GM12878 (cell line): ENCODE data around the gene PPIL6. TPM values are rescaled to one million over a fixed set of nuclear protein-coding genes. Genes with fewer than 3 reads are reported as not detected.
A peak's percentile ranks its signal among the peaks of the same experiment; 100 is the strongest.

ENCODE experiments used
- ATAC-seq: fragments of 200-7000 bp; cut with Tn5 transposase; 3 replicates; pipeline ENCODE4 v1.9.1; 2020; ENCODE audit warnings: mild to moderate bottlenecking, moderate library complexity
- Bru-seq: library from RNA; stranded (reverse); fragments of 400-500 nt; gene quantifications from one replicate; lab custom pipeline; 2021; lab: Mats Ljungman, UMichigan
- BruChase-seq, 2 experiments: library from RNA; stranded (reverse); fragments of 400-500 nt; gene quantifications; one replicate each; lab custom pipeline; 2021; lab: Mats Ljungman, UMichigan
- BruUV-seq: library from RNA; stranded (reverse); fragments of 400-500 nt; replicated peaks from 2 replicates; lab custom pipeline; 2021; lab: Mats Ljungman, UMichigan
- CTCF ChIA-PET: fragments of 300-600 bp; sonication (Branson Sonifier 250); formaldehyde crosslinking; extraction: SDS; loops from one replicate; lab custom pipeline; 2021; ENCODE audit warnings: inconsistent platforms; lab: Yijun Ruan, JAX
- POLR2A ChIA-PET: fragments of 350-600 bp; formaldehyde crosslinking; extraction: SDS; loops from one replicate; lab custom pipeline; 2021; ENCODE audit warnings: inconsistent platforms; lab: Charles Lee
- RAD21 ChIA-PET: fragments of 300-600 bp; sonication (Branson Sonifier 250); formaldehyde crosslinking; loops from one replicate; lab custom pipeline; 2023; ENCODE audit warnings: antibody characterized with exemption; ENCODE audit not compliant: unreplicated experiment; lab: Charles Lee
- SMC1A ChIA-PET: fragments of 300-600 bp; sonication (Branson Sonifier 250); formaldehyde crosslinking; loops from one replicate; lab custom pipeline; 2023; ENCODE audit not compliant: unreplicated experiment, uncharacterized antibody; lab: Charles Lee
- DNase-seq: peaks from one replicate; pipeline ENCODE4 v3.0.0-alpha.2; 2011; ENCODE audit warnings: low read depth, low spot score
- FAIRE-seq: peaks from 3 replicates; lab custom pipeline; 2011; peaks lifted over from hg19 to GRCh38; lab: Jason Lieb, UNC
- H2AFZ ChIP-seq: 2 replicates; pipeline ENCODE4 v1.6.0; 2011; ENCODE audit warnings: low read depth, low read length, control low read depth; ENCODE audit not compliant: control insufficient read depth
- H3K27ac ChIP-seq: 2 replicates; pipeline ENCODE4 v1.5.1; 2011; ENCODE audit warnings: control low read depth; ENCODE audit not compliant: control insufficient read depth, insufficient read depth
- H3K27me3 ChIP-seq, 2 experiments: replicated peaks in 1 of 2; 2 replicates each; pipeline versions ENCODE4 v1.6.0 to v1.6.1; 2011; ENCODE audit warnings: low read length in 1 of 2; ENCODE audit not compliant: control insufficient read depth in 2 of 2, insufficient read depth in 2 of 2
- H3K36me3 ChIP-seq, 2 experiments: 2 replicates each; pipeline ENCODE4 v1.5.1; 2011; ENCODE audit warnings: low read length in 1 of 2; ENCODE audit not compliant: control insufficient read depth in 2 of 2, insufficient read depth in 2 of 2
- H3K4me1 ChIP-seq: 2 replicates; pipeline ENCODE4 v1.6.1; 2011; ENCODE audit warnings: mild to moderate bottlenecking, low read length, moderate library complexity, mixed read lengths; ENCODE audit not compliant: control insufficient read depth, insufficient read depth
- H3K4me2 ChIP-seq: 2 replicates; pipeline ENCODE4 v1.6.0; 2011; ENCODE audit warnings: control low read depth; ENCODE audit not compliant: control insufficient read depth, insufficient read depth
- H3K4me3 ChIP-seq: fragments of 200-600 bp; sonication (generic); 2 replicates; pipeline ENCODE4 v1.5.1; 2016
- H3K79me2 ChIP-seq: 2 replicates; pipeline ENCODE4 v1.6.0; 2011; ENCODE audit warnings: low read length; ENCODE audit not compliant: control insufficient read depth, insufficient read depth
- H3K9ac ChIP-seq: 2 replicates; pipeline ENCODE4 v1.8.0; 2011; ENCODE audit warnings: low read length, control low read depth, mixed read lengths; ENCODE audit not compliant: control insufficient read depth, insufficient read depth
- H3K9me3 ChIP-seq: replicated peaks from 3 replicates; pipeline ENCODE4 v1.5.1; 2011; ENCODE audit warnings: mild to moderate bottlenecking, low read length; ENCODE audit not compliant: control insufficient read depth, insufficient read depth
- H4K20me1 ChIP-seq: 2 replicates; pipeline ENCODE4 v1.6.0; 2011; ENCODE audit not compliant: control insufficient read depth, insufficient read depth
- CBFB ChIP-seq: IDR thresholded peaks from 2 replicates; pipeline ENCODE4 v1.6.1; 2016; ENCODE audit warnings: antibody characterized with exemption, low read depth
- CHD4 ChIP-seq: fragments of 200-600 bp; sonication (generic); IDR thresholded peaks from 2 replicates; pipeline ENCODE4 v1.6.1; 2016; ENCODE audit warnings: mild to moderate bottlenecking
- EED ChIP-seq: sonication (generic); IDR thresholded peaks from 2 replicates; pipeline ENCODE4 v1.6.1; 2016; ENCODE audit warnings: antibody characterized with exemption, low read depth
- EP300 ChIP-seq, 2 experiments: fragments of 150-350 bp in 1 of 2; IDR thresholded peaks; 2 replicates each; pipeline ENCODE4 v1.6.1; 2011 to 2012; ENCODE audit warnings: low read depth in 2 of 2, low read length in 2 of 2, borderline replicate concordance in 1 of 2, improper control_type of control experiment in 1 of 2, inconsistent platforms in 1 of 2; ENCODE audit not compliant: control insufficient read depth in 1 of 2
- GATAD2B ChIP-seq: fragments of 450-650 bp; conservative IDR thresholded peaks from 2 replicates; pipeline ENCODE4 v1.6.1; 2017; ENCODE audit warnings: low read depth, mild to moderate bottlenecking, moderate library complexity
- POU2F2 ChIP-seq: IDR thresholded peaks from 3 replicates; pipeline ENCODE4 v1.6.1; 2011; ENCODE audit warnings: low read depth, mild to moderate bottlenecking, low read length, borderline replicate concordance
- RBBP5 ChIP-seq: fragments of 200-600 bp; sonication (generic); conservative IDR thresholded peaks from 2 replicates; pipeline ENCODE4 v1.6.1; 2016
- RFX5 ChIP-seq: IDR thresholded peaks from 2 replicates; pipeline ENCODE4 v1.6.1; 2011; ENCODE audit warnings: low read depth, low read length, improper control_type of control experiment
- USF1 ChIP-seq: IDR thresholded peaks from 2 replicates; pipeline ENCODE4 v1.6.1; 2011; ENCODE audit warnings: borderline replicate concordance, low read depth, mild to moderate bottlenecking, moderate library complexity, mixed read lengths, low read length; ENCODE audit not compliant: insufficient read depth; ENCODE audit errors: extremely low read length
- WGBS: methylation state at CpG from one replicate; pipeline ENCODE4 v1.1.6; 2016; ENCODE audit warnings: low lambda C conversion rate; ENCODE audit not compliant: insufficient replicate concordance, insufficient coverage; ENCODE audit errors: missing lambda C conversion rate; 5-methylcytosine and 5-hydroxymethylcytosine counted together
- in situ Hi-C: fragments of 300-500 bp; cut with MboI; formaldehyde crosslinking; loops from 9 replicates; pipeline ENCODE4 v1.14.3; 2018; ENCODE audit warnings: mixed read lengths
- intact Hi-C: fragments of 100-400 bp; cut with micrococcal nuclease; formaldehyde crosslinking; loops from one replicate; pipeline ENCODE4 v1.14.2; 2022; ENCODE audit not compliant: unreplicated experiment
- long read RNA-seq, 2 experiments: library from polyadenylated mRNA; unstranded; transcript quantifications; one replicate each; pipeline ENCODE4 v2.0.0, GENCODE V29; 2019 to 2020
- polyA minus RNA-seq, 3 experiments: library from RNA; depleted of rRNA, polyadenylated mRNA; stranded (reverse); fragments of >200 nt; gene quantifications; 2 replicates each; pipeline ENCODE4 v1.2.3, GENCODE V29; 2011
- polyA plus RNA-seq, 11 experiments: library from polyadenylated mRNA; depleted of rRNA in 4 of 11; unstranded in 6 of 11; stranded (reverse) in 5 of 11; fragments of >200 nt; fragmentation: Nextera tagmentation in 4 of 11; fragmentation: Illumina TruSeq in 1 of 11; extraction: Ambion mirVana in 4 of 11; extraction: Trizol in 1 of 11; gene quantifications; 1 replicate in 1 of 11; 2 replicates in 10 of 11; pipeline versions ENCODE4 v1.2.1 to v1.2.3, GENCODE V29; 2011 to 2016; ENCODE audit warnings: inconsistent platforms in 2 of 11, missing spikeins in 2 of 11, low read depth in 1 of 11
- total RNA-seq, 4 experiments: library from RNA; depleted of rRNA in 3 of 4; stranded (reverse); fragments of >200 nt in 3 of 4; fragmentation: Illumina TruSeq in 1 of 4; extraction: Trizol in 1 of 4; gene quantifications; 2 replicates each; pipeline versions ENCODE4 v1.2.1 to v1.2.3, GENCODE V29; 2013 to 2021
- TF ChIP-seq, protein P1 (sequence below): IDR thresholded peaks from 2 replicates; pipeline ENCODE4 v1.6.1; 2012; ENCODE audit warnings: low read length, inconsistent platforms
- TF ChIP-seq, protein P2 (sequence below): fragments of 450-650 bp; IDR thresholded peaks from 2 replicates; pipeline ENCODE4 v1.6.1; 2017; ENCODE audit warnings: mild to moderate bottlenecking
- TF ChIP-seq, protein P3 (sequence below): fragments of 450-650 bp; IDR thresholded peaks from 2 replicates; pipeline ENCODE4 v1.6.1; 2014; ENCODE audit warnings: mild to moderate bottlenecking

PPIL6 gene
- total RNA-seq (2013; cell fraction: nucleolus; rRNA removed): 0.15 and 0.91 TPM in 2 replicates
- total RNA-seq (2014; rRNA removed) (0.11 TPM in 1 of 2 replicates, not detected in the other), total RNA-seq (2014; rRNA removed; fragmentation: Illumina TruSeq; extraction: Trizol) (not detected in 2 replicates), total RNA-seq (2021) (0.37 TPM in 1 of 2 replicates, not detected in the other), polyA plus RNA-seq (2011; rRNA removed) (not detected in 2 replicates), polyA plus RNA-seq (2014; fragmentation: Illumina TruSeq; extraction: Trizol) (0.01 TPM in 1 of 2 replicates, not detected in the other), polyA plus RNA-seq (2014; fragmentation: Nextera tagmentation; extraction: Ambion mirVana) (not detected), polyA plus RNA-seq (2014; rRNA removed) (0.12 TPM in 1 of 2 replicates, not detected in the other), polyA plus RNA-seq (2016; fragmentation: Nextera tagmentation; extraction: Ambion mirVana) (under 1 TPM; 0.17 to 0.26 TPM), polyA minus RNA-seq (2011; rRNA and poly(A)+ RNA removed) (not detected in 2 replicates), Bru-seq, nascent RNA (percentile 24 among the genes with signal in this experiment), BruChase-seq, experiment 1, labeled RNA remaining after a 6-hour chase (percentile 19 among the genes with signal in this experiment), BruChase-seq, experiment 2, labeled RNA remaining after a 2-hour chase (percentile 21 among the genes with signal in this experiment)
- not detected for polyA plus RNA-seq (2011; ENCODE audit: low read depth)
- not detected in 2 replicates for polyA plus RNA-seq (2011; cell fraction: cytosol; rRNA removed)
- polyA plus RNA-seq (2011; cell fraction: nucleus; rRNA removed): not detected in 2 replicates
- 0.09 and 0.13 TPM in 2 replicates for polyA plus RNA-seq (2012)
- polyA minus RNA-seq (2011; cell fraction: cytosol; rRNA and poly(A)+ RNA removed): not detected in 2 replicates
- 0.12 TPM in 1 of 2 replicates, not detected in the other for polyA minus RNA-seq (2011; cell fraction: nucleus; rRNA and poly(A)+ RNA removed)
- long read RNA-seq, experiment 1: 0 reads
- long read RNA-seq, experiment 2: 0 reads

GRCh38 chr6:109440331-109441068 is at the start of gene PPIL6, which contains the start of gene SMPD2:
PPIL6 (minus strand) TSS chr6:109440628; CDS start chr6:109440590, 38 bp downstream.
SMPD2 (plus strand) TSS chr6:109440724; CDS start chr6:109441122, 398 bp downstream.
- BruUV-seq: no TSS peak
- SMC1A ChIA-PET: interaction anchor here (1.1 to 4.7 kb wide), 7 partner anchors 14 to 359 kb away, joined by 3 to 34 read pairs (median 5); partner anchors contain the start of gene MICAL1
- DNase-seq: no peak
- peak; percentile 91 for ATAC-seq
- RAD21 ChIA-PET: interaction anchor here (1.0 to 4.4 kb wide), 10 partner anchors 14 to 253 kb away, joined by 3 to 34 read pairs (median 6); partner anchors contain the start of genes CD164, MICAL1 and ZBTB24
- H3K36me3 ChIP-seq: peaks cover 8 to 17% of the 10 kb centered on the region in 2 experiments
- H3K9ac ChIP-seq: peak within 1 kb of the TSS; percentile 90
- H3K27ac ChIP-seq: peak within 1 kb of the TSS; percentile 81
- H3K4me1 ChIP-seq: peaks cover 12% of the 10 kb centered on the region
- in situ Hi-C loops: no loop called here
- no peaks in the 10 kb centered on the region for H3K27me3 ChIP-seq
- FAIRE-seq: no peak
- peak within 1 kb of the TSS; percentile 87 for H3K4me3 ChIP-seq
- peaks cover 7% of the 10 kb centered on the region for H3K79me2 ChIP-seq
- WGBS: 1% methylated on average over 20 of the region's 102 CpGs
- H3K9me3 ChIP-seq: no peaks in the 10 kb centered on the region
- CTCF ChIA-PET: interaction anchor here (1.0 to 4.8 kb wide), 8 partner anchors 10 to 599 kb away, joined by 3 to 21 read pairs (median 9); partner anchors contain the start of genes CD164, MICAL1 and ZBTB24
- H3K4me2 ChIP-seq: peak within 1 kb of the TSS; percentile 97
- intact Hi-C loops: loop anchor here (1.0 kb wide), 2 partner anchors 42 to 58 kb away; partner anchors contain the start of gene CD164
- H2AFZ ChIP-seq: peak within 1 kb of the TSS; percentile 90
- POLR2A ChIA-PET: interaction anchor here (0.6 to 5.5 kb wide), 8 partner anchors 14 to 739 kb away, joined by 3 to 74 read pairs (median 6); partner anchors contain the start of genes AK9, CD164, CDC40 and FIG4
- H4K20me1 ChIP-seq: no peaks in the 10 kb centered on the region
- TF ChIP-seq EP300 (IDR thresholded peaks at IDR 0.05; ENCODE audit: borderline replicate concordance in 1 of 2, control insufficient read depth in 1 of 2, low read depth in 2 of 2, low read length in 2 of 2) (no peak), USF1 (no peak), CBFB (no peak), CHD4 (no peak), EED (no peak), POU2F2 (no peak), RFX5 (no peak), GATAD2B (peak; percentile 87), RBBP5 (no peak)
- TF ChIP-seq, protein P1, sequence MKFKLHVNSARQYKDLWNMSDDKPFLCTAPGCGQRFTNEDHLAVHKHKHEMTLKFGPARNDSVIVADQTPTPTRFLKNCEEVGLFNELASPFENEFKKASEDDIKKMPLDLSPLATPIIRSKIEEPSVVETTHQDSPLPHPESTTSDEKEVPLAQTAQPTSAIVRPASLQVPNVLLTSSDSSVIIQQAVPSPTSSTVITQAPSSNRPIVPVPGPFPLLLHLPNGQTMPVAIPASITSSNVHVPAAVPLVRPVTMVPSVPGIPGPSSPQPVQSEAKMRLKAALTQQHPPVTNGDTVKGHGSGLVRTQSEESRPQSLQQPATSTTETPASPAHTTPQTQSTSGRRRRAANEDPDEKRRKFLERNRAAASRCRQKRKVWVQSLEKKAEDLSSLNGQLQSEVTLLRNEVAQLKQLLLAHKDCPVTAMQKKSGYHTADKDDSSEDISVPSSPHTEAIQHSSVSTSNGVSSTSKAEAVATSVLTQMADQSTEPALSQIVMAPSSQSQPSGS: no peak
- TF ChIP-seq, protein P2, sequence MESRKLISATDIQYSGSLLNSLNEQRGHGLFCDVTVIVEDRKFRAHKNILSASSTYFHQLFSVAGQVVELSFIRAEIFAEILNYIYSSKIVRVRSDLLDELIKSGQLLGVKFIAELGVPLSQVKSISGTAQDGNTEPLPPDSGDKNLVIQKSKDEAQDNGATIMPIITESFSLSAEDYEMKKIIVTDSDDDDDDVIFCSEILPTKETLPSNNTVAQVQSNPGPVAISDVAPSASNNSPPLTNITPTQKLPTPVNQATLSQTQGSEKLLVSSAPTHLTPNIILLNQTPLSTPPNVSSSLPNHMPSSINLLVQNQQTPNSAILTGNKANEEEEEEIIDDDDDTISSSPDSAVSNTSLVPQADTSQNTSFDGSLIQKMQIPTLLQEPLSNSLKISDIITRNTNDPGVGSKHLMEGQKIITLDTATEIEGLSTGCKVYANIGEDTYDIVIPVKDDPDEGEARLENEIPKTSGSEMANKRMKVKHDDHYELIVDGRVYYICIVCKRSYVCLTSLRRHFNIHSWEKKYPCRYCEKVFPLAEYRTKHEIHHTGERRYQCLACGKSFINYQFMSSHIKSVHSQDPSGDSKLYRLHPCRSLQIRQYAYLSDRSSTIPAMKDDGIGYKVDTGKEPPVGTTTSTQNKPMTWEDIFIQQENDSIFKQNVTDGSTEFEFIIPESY: no peak
- TF ChIP-seq, protein P3, sequence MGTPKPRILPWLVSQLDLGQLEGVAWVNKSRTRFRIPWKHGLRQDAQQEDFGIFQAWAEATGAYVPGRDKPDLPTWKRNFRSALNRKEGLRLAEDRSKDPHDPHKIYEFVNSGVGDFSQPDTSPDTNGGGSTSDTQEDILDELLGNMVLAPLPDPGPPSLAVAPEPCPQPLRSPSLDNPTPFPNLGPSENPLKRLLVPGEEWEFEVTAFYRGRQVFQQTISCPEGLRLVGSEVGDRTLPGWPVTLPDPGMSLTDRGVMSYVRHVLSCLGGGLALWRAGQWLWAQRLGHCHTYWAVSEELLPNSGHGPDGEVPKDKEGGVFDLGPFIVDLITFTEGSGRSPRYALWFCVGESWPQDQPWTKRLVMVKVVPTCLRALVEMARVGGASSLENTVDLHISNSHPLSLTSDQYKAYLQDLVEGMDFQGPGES: no peak
